Activated CD4-positive, alpha-beta memory T cell treated with anti-CD3 and anti-CD28 coated beads, Interleukin-2, amount 10 ng/mL, durations not matched to agents 7 days and 5 days (primary cell): ENCODE measurements around the gene CDH13. TPM values are rescaled to one million over a fixed set of nuclear protein-coding genes. Genes with fewer than 3 reads are reported as not detected.

Experiments used
- CTCF ChIA-PET: fragments of 350-600 bp; sonication (Branson Sonifier 250); formaldehyde crosslinking; loops from one replicate; lab custom pipeline; 2021; ENCODE audit warnings: antibody characterized with exemption, inconsistent platforms; lab: Charles Lee
- POLR2A ChIA-PET: fragments of 350-600 bp; sonication (Branson Sonifier 250); formaldehyde crosslinking; loops from one replicate; lab custom pipeline; 2021; ENCODE audit warnings: antibody characterized with exemption; lab: Charles Lee
- DNase-seq: peaks from one replicate; pipeline ENCODE4 v3.0.0-alpha.2; 2020
- H3K27ac Mint-ChIP-seq: one replicate; pipeline ENCODE4 v1.8.0; 2021; ENCODE audit warnings: mild to moderate bottlenecking, mixed read lengths
- H3K27me3 Mint-ChIP-seq: one replicate; pipeline ENCODE4 v1.8.0; 2021; ENCODE audit warnings: mixed read lengths
- H3K36me3 Mint-ChIP-seq: one replicate; pipeline ENCODE4 v1.8.0; 2021; ENCODE audit warnings: low read depth, mixed read lengths
- H3K4me1 Mint-ChIP-seq: one replicate; pipeline ENCODE4 v1.8.0; 2021; ENCODE audit warnings: mixed read lengths
- H3K4me3 Mint-ChIP-seq: one replicate; pipeline ENCODE4 v1.8.0; 2021; ENCODE audit warnings: mild to moderate bottlenecking, mixed read lengths
- H3K9me3 Mint-ChIP-seq: one replicate; pipeline ENCODE4 v1.8.0; 2021; ENCODE audit warnings: mixed read lengths
- total RNA-seq, 2 experiments: library from RNA; stranded (reverse); gene quantifications; one replicate each; pipeline ENCODE4 v1.2.3, GENCODE V29; 2021

The CDH13 gene
- total RNA-seq, 2 experiments from 2014 or later, result not detected

- Mint-ChIP-seq H3K9me3 (peaks cover 11% of the 10 kb centered on the region), H3K4me1 (no peaks in the 10 kb centered on the region), H3K4me3 (no peak overlapping the region), H3K27me3 (no peaks in the 10 kb centered on the region), H3K27ac (no peak overlapping the region), H3K36me3 (no peaks in the 10 kb centered on the region)
- ChIA-PET CTCF (no interaction called here), POLR2A (no interaction called here)
- no peak for DNase-seq
These were observed 906.4 kb downstream of the CDH13 start for GRCh38 chr16:83533193-83533592.

- no peak overlapping the region for H3K4me3 Mint-ChIP-seq
- peaks cover 8% of the 10 kb centered on the region for H3K9me3 Mint-ChIP-seq
- no peaks in the 10 kb centered on the region for H3K36me3 Mint-ChIP-seq
- ChIA-PET POLR2A (no interaction called here), CTCF (no interaction called here)
- H3K4me1 Mint-ChIP-seq, result no peaks in the 10 kb centered on the region
- no peak for DNase-seq
- H3K27ac Mint-ChIP-seq, result no peak overlapping the region
- H3K27me3 Mint-ChIP-seq, result no peaks in the 10 kb centered on the region
These were observed 911.9 kb downstream of the CDH13 start for GRCh38 chr16:83538707-83539106.

DNA sequence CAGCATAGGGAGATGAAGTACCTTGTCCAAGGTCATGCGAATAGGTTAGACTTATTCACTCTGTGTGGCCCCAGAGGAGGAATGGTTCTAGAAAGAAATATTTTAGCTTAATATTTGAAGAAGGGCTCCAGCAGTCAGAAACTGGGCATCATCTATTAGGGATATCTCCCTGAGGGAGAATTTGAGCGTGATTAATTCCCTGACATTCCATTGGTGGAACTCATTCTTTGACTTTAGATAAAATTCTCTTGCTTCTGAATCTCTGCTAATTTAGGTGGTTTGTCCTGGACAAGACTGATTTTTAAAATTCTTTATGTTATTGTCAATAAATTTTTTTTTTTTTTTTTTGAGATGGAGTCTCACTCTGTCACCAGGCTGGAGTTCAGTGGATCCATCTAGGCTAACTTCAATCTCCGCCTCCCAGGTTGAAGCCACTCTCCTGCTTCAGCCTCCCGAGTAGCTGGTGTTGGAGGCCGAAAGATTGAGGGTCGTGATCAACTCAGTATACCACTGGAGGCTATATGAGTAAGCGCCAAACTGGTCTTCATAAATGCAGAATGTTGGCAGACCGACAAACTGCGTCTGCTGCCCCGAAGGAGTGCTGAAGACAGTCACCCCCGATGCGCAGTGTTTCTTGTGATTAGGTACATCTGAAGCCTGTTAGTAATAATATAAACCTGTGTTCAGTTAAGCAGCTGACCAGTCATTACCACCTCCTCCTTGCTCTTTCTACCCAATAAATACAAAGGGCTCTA, 913.1 kb downstream of the CDH13 start:
- H3K27ac Mint-ChIP-seq, result no peak overlapping the region
- DNase-seq, result no peak
- H3K4me3 Mint-ChIP-seq, result no peak overlapping the region
- H3K9me3 Mint-ChIP-seq, result peaks cover 8% of the 10 kb centered on the region
- H3K4me1 Mint-ChIP-seq, result no peaks in the 10 kb centered on the region
- ChIA-PET CTCF (no interaction called here), POLR2A (no interaction called here)
- H3K36me3 Mint-ChIP-seq, result no peaks in the 10 kb centered on the region
- no peaks in the 10 kb centered on the region for H3K27me3 Mint-ChIP-seq

GRCh38 chr16:83541231-83541630, 914.5 kb downstream of the CDH13 start:
- no peaks in the 10 kb centered on the region for H3K27me3 Mint-ChIP-seq
- no peak overlapping the region for H3K27ac Mint-ChIP-seq
- H3K9me3 Mint-ChIP-seq, result peaks cover 7% of the 10 kb centered on the region
- H3K4me3 Mint-ChIP-seq, result no peak overlapping the region
- H3K4me1 Mint-ChIP-seq, result no peaks in the 10 kb centered on the region
- H3K36me3 Mint-ChIP-seq, result no peaks in the 10 kb centered on the region
- DNase-seq, result no peak
- POLR2A ChIA-PET, result no interaction called here
- CTCF ChIA-PET, result no interaction called here

GRCh38 chr16:83542491-83542890, 915.7 kb downstream of the CDH13 start:
- no peak for DNase-seq
- no peaks in the 10 kb centered on the region for H3K36me3 Mint-ChIP-seq
- peaks cover 9% of the 10 kb centered on the region for H3K9me3 Mint-ChIP-seq
- H3K27me3 Mint-ChIP-seq, result no peaks in the 10 kb centered on the region
- CTCF ChIA-PET, result no interaction called here
- H3K4me3 Mint-ChIP-seq, result no peak overlapping the region
- POLR2A ChIA-PET, result no interaction called here
- no peaks in the 10 kb centered on the region for H3K4me1 Mint-ChIP-seq
- H3K27ac Mint-ChIP-seq, result no peak overlapping the region

- no peak overlapping the region for H3K27ac Mint-ChIP-seq
- H3K27me3 Mint-ChIP-seq, result no peaks in the 10 kb centered on the region
- ChIA-PET CTCF (no interaction called here), POLR2A (no interaction called here)
- H3K36me3 Mint-ChIP-seq, result no peaks in the 10 kb centered on the region
- H3K4me1 Mint-ChIP-seq, result no peaks in the 10 kb centered on the region
- DNase-seq, result no peak
- H3K9me3 Mint-ChIP-seq, result peaks cover 21% of the 10 kb centered on the region
- H3K4me3 Mint-ChIP-seq, result no peak overlapping the region
These were observed 922.8 kb downstream of the CDH13 start for GRCh38 chr16:83549316-83550182.

DNA sequence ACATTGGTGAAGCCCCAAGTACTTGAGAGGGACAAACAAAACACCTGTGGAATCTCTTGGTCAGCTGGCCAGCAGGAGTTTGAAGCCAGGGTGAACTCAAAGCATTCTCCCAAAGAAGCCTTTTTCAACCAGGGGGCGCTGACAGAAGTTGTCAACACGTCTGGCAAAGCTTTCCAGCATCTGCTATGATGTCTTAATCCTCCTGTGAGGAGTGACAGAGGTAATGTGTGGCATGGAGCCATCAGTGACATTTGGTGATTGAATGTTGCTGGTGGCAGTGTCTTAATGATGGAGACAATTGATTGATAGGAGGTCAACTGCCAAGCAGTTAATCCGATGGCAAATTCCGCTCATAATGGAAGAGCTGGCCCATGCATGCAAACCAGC, 923.4 kb downstream of the CDH13 start:
- no peak overlapping the region for H3K4me3 Mint-ChIP-seq
- H3K27ac Mint-ChIP-seq, result no peak overlapping the region
- H3K27me3 Mint-ChIP-seq, result no peaks in the 10 kb centered on the region
- DNase-seq, result no peak
- ChIA-PET CTCF (no interaction called here), POLR2A (no interaction called here)
- H3K9me3 Mint-ChIP-seq, result peaks cover 21% of the 10 kb centered on the region
- no peaks in the 10 kb centered on the region for H3K4me1 Mint-ChIP-seq
- no peaks in the 10 kb centered on the region for H3K36me3 Mint-ChIP-seq

DNA sequence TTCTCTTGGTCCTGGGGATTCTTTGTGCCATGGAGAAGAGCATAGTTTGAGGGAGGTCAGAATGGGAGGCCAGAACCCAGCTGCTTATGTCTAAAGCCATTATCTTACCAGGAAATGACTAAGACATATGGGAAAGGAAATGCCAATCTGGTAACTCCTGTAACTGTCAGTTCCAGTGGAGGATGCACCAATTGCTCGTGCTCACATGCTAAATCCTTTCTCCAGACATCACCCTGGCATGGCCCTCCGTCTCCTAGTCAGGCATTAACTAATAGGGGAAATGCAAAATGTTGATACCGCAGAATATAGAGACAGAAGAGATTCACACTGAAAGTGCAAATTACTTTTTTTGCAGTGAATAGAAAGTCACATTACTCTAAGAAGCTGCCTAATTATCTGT, 925.5 kb downstream of the CDH13 start:
- peaks cover 16% of the 10 kb centered on the region for H3K9me3 Mint-ChIP-seq
- no peak overlapping the region for H3K4me3 Mint-ChIP-seq
- CTCF ChIA-PET, result no interaction called here
- no peak for DNase-seq
- H3K27ac Mint-ChIP-seq, result no peak overlapping the region
- POLR2A ChIA-PET, result no interaction called here
- no peaks in the 10 kb centered on the region for H3K27me3 Mint-ChIP-seq
- no peaks in the 10 kb centered on the region for H3K36me3 Mint-ChIP-seq
- no peaks in the 10 kb centered on the region for H3K4me1 Mint-ChIP-seq

- Mint-ChIP-seq H3K4me3 (no peak overlapping the region), H3K27me3 (no peaks in the 10 kb centered on the region), H3K4me1 (no peaks in the 10 kb centered on the region), H3K27ac (no peak overlapping the region), H3K36me3 (no peaks in the 10 kb centered on the region), H3K9me3 (peaks cover 12% of the 10 kb centered on the region)
- POLR2A ChIA-PET, result no interaction called here
- no peak for DNase-seq
- CTCF ChIA-PET, result no interaction called here
These were observed 926.2 kb downstream of the CDH13 start for GRCh38 chr16:83552930-83553329.

DNA sequence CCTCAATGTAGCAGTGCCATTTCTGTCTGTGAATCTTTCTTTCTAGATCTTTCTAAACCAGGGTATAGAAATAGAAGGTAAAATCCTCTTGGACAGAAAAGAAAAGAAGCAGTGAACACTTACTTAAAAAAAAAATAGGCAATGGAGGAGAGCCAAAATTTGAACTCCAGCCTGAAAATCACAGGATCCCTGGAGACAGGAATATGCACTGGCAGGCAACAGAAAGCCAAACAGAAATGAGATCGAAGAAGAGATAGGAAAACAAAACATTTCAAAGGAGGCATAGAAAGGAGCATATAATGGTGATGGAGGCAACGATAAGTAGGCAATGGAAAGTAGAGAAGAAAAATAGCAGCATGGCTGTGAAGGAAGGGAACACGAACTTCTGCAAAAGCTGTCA, 927.3 kb downstream of the CDH13 start:
- H3K27me3 Mint-ChIP-seq, result no peaks in the 10 kb centered on the region
- H3K4me1 Mint-ChIP-seq, result no peaks in the 10 kb centered on the region
- H3K9me3 Mint-ChIP-seq, result peaks cover 13% of the 10 kb centered on the region
- POLR2A ChIA-PET, result no interaction called here
- no peak overlapping the region for H3K27ac Mint-ChIP-seq
- CTCF ChIA-PET, result no interaction called here
- DNase-seq, result no peak
- H3K36me3 Mint-ChIP-seq, result no peaks in the 10 kb centered on the region
- no peak overlapping the region for H3K4me3 Mint-ChIP-seq

- Mint-ChIP-seq H3K27ac (no peak overlapping the region), H3K36me3 (no peaks in the 10 kb centered on the region), H3K4me3 (no peak overlapping the region), H3K4me1 (no peaks in the 10 kb centered on the region), H3K9me3 (peaks cover 13% of the 10 kb centered on the region), H3K27me3 (no peaks in the 10 kb centered on the region)
- no peak for DNase-seq
- POLR2A ChIA-PET, result no interaction called here
- CTCF ChIA-PET, result no interaction called here
These were observed 927.8 kb downstream of the CDH13 start for GRCh38 chr16:83554540-83554939.

DNA sequence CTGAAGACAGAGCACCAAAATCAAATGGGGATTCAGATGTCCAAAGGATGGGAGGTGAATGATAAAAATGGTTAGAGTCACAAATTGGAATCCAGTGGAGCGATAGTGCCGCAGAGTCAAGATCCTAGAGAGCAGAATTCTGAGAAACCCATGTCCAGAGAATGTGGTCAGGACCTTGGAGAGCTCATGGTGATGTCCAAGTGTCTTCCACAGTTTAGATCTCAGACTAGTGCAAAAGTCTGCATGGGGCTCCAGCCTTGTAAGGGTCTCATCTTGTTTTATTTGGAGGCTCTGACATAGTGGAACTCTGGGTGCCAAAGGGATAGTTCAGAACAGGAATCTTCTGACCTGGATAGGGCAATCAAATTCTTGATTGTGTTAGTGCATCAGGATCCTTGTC, 935.1 kb downstream of the CDH13 start:
- no peak overlapping the region for H3K27ac Mint-ChIP-seq
- peaks cover 7% of the 10 kb centered on the region for H3K9me3 Mint-ChIP-seq
- no peak for DNase-seq
- no peaks in the 10 kb centered on the region for H3K36me3 Mint-ChIP-seq
- CTCF ChIA-PET, result interaction anchor here (0.5 kb wide), 1 partner anchor 1963 kb away, joined by 3 read pairs; no protein-coding TSS in a partner anchor
- H3K4me1 Mint-ChIP-seq, result no peaks in the 10 kb centered on the region
- H3K27me3 Mint-ChIP-seq, result no peaks in the 10 kb centered on the region
- no peak overlapping the region for H3K4me3 Mint-ChIP-seq
- POLR2A ChIA-PET, result no interaction called here

GRCh38 chr16:83568345-83568744, 941.6 kb downstream of the CDH13 start:
- no peaks in the 10 kb centered on the region for H3K4me1 Mint-ChIP-seq
- no peak for DNase-seq
- no peak overlapping the region for H3K27ac Mint-ChIP-seq
- peaks cover 5% of the 10 kb centered on the region for H3K9me3 Mint-ChIP-seq
- ChIA-PET CTCF (interaction anchor here (0.6 kb wide), 1 partner anchor 122 kb away, joined by 3 read pairs; no protein-coding TSS in a partner anchor), POLR2A (no interaction called here)
- no peaks in the 10 kb centered on the region for H3K36me3 Mint-ChIP-seq
- H3K4me3 Mint-ChIP-seq, result no peak overlapping the region
- H3K27me3 Mint-ChIP-seq, result no peaks in the 10 kb centered on the region
